ENCODE data around the gene TEDC2.
"Not testable (repeated sequence)": the region's sequence is repeated elsewhere in the genome, so short reads cannot be mapped to it uniquely, and the experiment has no call there.

Gene TEDC2

DNA sequence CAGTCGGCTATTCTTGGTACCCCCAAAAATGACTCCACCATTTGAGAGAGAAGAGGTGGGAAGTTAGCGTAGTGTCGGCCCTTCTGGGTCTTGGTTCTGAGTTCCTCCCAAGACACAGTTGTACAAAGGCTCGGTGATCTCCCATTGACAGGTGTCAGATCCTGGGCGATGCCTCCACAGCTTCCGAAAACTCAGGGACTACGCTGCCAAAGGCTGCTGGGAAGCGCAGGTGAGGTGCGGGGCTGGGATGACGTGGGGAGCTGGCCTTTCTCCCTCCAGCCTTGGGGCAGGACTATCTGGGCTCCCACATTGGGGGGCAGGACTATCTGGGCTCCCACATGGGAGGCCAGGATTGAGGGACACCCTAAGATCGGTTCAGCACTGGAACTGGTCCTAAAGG is 20.3 kb upstream of the TEDC2 start:
- no peak for DNase-seq

- DNase-seq = not testable (repeated sequence)
Observed at GRCh38 chr16:2441143-2441804, 18.6 kb upstream of the TEDC2 start.

DNA sequence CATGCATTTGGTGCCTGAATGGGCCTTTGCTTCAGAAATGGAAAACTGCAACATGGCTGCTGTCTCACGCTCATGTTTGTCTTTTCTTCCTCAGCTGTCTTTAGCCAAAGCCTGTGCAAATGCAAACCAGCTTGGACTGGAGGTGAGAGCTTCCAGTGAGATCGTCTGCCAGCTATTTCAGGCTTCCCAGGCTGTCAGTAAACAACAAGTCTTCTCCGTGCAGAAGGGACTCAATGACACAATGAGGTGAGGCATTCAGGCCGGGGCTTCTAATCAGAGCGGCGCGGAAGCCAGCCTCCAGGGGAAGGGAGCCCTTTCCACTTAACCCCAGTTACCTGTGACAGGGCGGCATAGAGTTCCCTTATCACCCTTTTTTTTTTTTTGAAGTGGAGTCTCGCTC is 16.4 kb upstream of the TEDC2 start:
- no peak for DNase-seq

DNA sequence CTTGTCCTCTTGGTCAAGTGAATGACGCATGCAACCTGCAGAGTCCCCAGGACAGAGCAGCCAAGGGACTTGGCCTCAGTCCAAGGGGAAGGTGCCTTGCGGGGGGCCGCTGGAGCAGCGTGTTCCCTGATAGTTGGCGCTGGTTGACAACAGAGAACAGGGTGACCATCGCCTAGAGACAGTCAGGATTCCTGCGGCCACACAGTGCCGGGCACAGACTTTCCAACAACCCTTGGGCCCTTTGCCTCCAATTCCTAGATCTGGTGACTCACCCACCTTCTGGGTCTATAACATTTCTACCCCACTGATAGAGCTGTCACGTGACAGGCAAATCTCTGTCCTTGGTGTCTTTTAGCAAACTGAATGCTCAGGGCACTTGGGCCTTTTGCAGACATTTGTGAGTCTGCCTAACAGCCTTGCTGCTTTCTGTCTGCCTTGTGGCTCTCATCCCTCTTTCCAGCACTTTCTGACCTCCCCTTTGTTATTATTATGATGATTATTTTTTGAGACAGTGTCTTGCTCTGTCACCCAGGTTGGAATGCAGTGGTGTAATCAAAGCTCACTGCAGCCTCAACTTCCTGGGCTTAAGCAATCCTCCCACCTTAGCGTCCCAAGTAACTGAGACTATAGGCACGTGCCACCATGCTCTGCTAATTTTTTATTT is 11.9 kb upstream of the TEDC2 start:
- no peak for DNase-seq

- no peak for DNase-seq
Observed at GRCh38 chr16:2449118-2449517, 10.8 kb upstream of the TEDC2 start.

DNA sequence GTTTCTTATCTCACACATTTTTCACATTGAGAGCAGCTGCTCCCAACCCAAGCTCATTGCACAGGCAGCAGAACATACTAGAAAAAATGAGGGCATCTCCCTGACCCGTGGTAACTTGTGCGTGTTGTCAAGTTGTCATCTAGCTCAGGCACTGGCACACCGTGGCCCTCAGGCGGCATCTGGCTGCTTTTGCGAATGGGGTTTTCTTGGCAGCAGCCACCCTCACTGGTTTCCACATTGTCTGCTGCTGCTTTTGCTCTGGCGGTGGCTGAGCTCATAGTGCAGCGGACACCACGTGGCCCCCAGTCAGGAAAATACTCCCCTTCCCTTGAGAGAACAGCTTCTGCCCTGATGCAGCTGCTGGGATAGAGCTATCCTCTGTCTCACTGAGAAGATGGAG is 9.4 kb upstream of the TEDC2 start:
- DNase-seq = no peak

DNA sequence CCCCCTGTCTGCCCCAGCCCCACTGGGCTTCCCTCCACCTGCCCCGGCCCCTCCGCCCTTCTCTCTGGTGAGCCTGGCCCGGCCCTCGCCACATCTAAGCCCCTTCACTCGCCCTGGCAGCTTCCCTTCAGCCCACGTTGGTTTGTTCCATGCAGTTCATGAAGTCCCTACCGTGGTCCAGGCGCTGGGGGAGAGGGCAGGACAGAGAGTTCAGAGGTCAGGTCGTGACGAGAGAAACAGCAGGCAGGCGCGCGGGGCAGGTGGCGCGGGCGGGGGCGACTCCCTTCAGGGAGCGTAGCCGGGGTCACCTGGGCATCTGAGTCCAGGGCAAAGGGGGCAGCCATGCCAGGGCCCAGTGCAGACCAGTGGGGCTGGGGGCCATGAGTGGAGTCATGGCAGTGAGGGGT is 8.9 kb upstream of the TEDC2 start:
- no peak for DNase-seq

- no peak for DNase-seq
Observed at GRCh38 chr16:2451851-2452320, 8.0 kb upstream of the TEDC2 start.

GRCh38 chr16:2452650-2453049 is 7.3 kb upstream of the TEDC2 start:
- no peak for DNase-seq

GRCh38 chr16:2455081-2455845 is 4.6 kb upstream of the TEDC2 start:
- DNase-seq = no peak

- no peak for DNase-seq
Observed at GRCh38 chr16:2456551-2457153, 3.3 kb upstream of the TEDC2 start.

DNA sequence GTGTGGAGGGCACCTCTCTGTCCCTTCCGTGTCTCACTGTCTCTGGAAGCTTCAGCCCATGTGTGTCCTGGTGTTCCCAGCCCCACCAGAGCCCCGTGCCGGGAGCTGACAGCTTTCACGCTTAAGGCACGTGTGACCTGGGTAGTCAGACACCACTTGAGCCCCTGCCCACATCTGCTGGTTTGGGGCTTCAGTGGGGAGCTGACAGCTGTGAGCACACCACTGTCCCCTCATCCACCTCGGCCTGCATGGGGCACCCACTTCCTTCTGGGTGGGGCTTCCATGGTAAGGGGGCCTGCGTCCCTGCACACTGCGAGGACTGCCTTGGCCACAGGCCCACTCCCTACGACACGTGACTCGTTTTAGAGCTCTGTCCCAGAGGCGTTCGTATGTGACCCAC is 2.6 kb upstream of the TEDC2 start:
- no peak for DNase-seq

DNA sequence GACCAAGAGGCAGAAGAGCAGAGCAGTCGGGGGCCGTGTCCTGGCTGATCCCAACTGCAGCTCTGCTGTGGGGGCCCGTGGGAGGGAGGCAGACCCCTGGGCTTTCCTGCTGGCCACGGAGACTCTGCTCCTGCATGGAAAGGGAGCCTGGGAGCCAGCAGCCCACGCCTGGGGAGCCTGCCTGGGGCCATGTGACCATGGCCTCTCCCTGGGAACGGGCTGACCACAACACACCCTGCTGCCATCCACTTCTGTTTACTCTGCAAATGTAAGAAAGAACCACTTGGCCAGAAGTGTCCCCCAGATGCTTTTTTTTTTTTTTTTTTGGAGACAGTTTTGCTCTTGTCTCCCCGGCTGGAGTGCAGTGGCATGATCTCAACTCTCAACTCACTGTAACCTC is 2.0 kb upstream of the TEDC2 start:
- DNase-seq = no peak

GRCh38 chr16:2458887-2459646 is 842 bp upstream of the TEDC2 start:
- peak; percentile 25 for DNase-seq

GRCh38 chr16:2460391-2460713 is 443 bp downstream of the TEDC2 start:
- DNase-seq = no peak

GRCh38 chr16:2460916-2461315 is 1.0 kb downstream of the TEDC2 start:
- no peak for DNase-seq

GRCh38 chr16:2462031-2462866 is 2.3 kb downstream of the TEDC2 start:
- no peak for DNase-seq

DNA sequence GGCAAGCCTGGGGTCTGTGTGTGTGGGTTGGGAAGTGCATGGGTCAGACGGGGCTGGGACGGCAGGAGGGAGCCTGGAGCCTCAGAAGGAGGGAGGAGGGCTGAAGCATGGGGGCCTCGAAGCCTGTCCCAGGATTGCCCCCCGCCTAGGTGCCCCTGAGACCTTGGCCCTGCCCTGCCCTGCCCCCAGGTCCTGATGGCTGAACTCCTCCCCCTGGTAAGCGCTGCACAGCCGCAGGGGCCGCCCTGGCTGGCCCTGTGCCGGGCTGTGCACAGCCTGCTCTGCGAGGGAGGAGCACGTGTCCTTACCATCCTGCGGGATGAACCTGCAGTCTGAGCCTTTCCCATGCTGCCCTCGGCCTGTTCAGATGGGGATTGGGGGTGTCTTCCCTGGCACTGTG is 4.4 kb downstream of the TEDC2 start:
- no peak for DNase-seq

- DNase-seq = no peak
Observed at GRCh38 chr16:2465653-2466415, 5.9 kb downstream of the TEDC2 start.

GRCh38 chr16:2466667-2467527 is 7.0 kb downstream of the TEDC2 start:
- no peak for DNase-seq
